Hypothalamus (tissue), 51 donors: ENCODE measurements around the gene AIPL1.

Experiments
- DNase-seq, 51 donors: peaks; one replicate each; lab custom pipeline; 2025; lab: John Stamatoyannopoulos, UW

The AIPL1 gene

GRCh38 chr17:6450926-6451832 lies 16.3 kb upstream of the AIPL1 start:
- no peak for DNase-seq

GRCh38 chr17:6449307-6449706 lies 14.4 kb upstream of the AIPL1 start:
- no peak for DNase-seq

GRCh38 chr17:6448473-6448872 lies 13.6 kb upstream of the AIPL1 start:
- no peak for DNase-seq

- DNase-seq: no peak
Measured at GRCh38 chr17:6446516-6447100, 11.7 kb upstream of the AIPL1 start.

- DNase-seq: peak in 1 of 51 donors; percentile 40
Measured at GRCh38 chr17:6444571-6445335, 9.8 kb upstream of the AIPL1 start.

GRCh38 chr17:6443692-6444570 lies 9.0 kb upstream of the AIPL1 start, which contains the start of gene PIMREG:
TSS of gene PIMREG (plus strand) at chr17:6444455. CDS start at chr17:6445111, 656 bp downstream.
- DNase-seq: peak; percentile 32 to 98 (median 91)

- no peak for DNase-seq
Measured at GRCh38 chr17:6442775-6443174, 7.9 kb upstream of the AIPL1 start.

GRCh38 chr17:6439951-6440350 lies 5.0 kb upstream of the AIPL1 start:
- DNase-seq: peak in 1 of 51 donors; percentile 14

GRCh38 chr17:6437956-6438355 lies 3.0 kb upstream of the AIPL1 start:
- no peak for DNase-seq

- no peak for DNase-seq
Measured at GRCh38 chr17:6437466-6437865, 2.5 kb upstream of the AIPL1 start.

- DNase-seq: peak in 37 of 51 donors; percentile 4 to 72 (median 33)
Measured at GRCh38 chr17:6435968-6436367, 1.0 kb upstream of the AIPL1 start.

GRCh38 chr17:6430769-6431168 lies 4.2 kb downstream of the AIPL1 start:
- DNase-seq: no peak

GRCh38 chr17:6429266-6429665 lies 5.7 kb downstream of the AIPL1 start:
- DNase-seq: no peak

- no peak for DNase-seq
Measured at GRCh38 chr17:6428207-6428965, 6.5 kb downstream of the AIPL1 start.

GRCh38 chr17:6427279-6427781 lies 7.6 kb downstream of the AIPL1 start:
- DNase-seq: no peak

- no peak for DNase-seq
Measured at GRCh38 chr17:6426356-6427101, 8.4 kb downstream of the AIPL1 start.

GRCh38 chr17:6425407-6425806 lies 9.5 kb downstream of the AIPL1 start:
- no peak for DNase-seq

- no peak for DNase-seq
Measured at GRCh38 chr17:6423931-6424330, 11.0 kb downstream of the AIPL1 start.
